Activated gamma-delta T cell (primary cell): ENCODE data around the gene CHRM2.

ENCODE experiments used
- DNase-seq: peaks from one replicate; lab custom pipeline; 2025; lab: John Stamatoyannopoulos, UW

CHRM2 gene

DNA sequence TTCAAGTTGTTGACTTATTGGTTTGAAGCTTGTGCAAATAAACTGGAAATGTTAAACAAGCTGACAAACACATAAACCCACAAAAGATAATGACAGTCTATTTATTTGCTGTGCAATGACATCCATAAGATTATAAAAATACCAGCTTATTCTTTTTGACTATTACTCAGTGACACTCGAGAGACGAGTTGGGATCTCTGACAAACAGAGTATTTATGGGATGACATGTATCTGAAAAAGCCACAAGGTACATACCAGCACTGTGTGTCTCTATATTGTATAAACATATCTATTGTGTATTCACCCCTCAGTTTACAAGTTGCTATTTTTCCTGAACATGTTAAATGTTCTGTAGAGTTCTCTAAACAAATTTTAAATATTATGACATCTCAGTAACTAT is 88.9 kb downstream of the CHRM2 start:
- no peak for DNase-seq

DNA sequence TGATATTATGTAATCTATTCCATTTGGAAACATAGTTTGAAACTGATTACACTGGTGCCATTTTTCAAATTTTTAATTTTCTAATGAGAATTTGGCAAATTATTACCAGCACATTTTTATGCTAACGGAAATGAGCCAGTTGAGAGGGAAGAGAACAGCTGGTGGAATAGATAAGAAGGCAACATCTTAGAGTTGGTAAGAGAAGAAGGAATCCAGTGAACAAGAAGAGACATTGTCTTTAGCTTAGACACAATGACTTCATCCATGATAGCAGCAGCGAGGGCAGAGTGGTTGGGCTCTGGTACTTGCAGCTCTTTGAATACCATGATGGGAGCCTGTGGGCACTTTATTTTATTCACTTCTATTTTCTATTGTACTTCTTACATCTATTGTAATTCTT is 89.6 kb downstream of the CHRM2 start:
- no peak for DNase-seq

DNA sequence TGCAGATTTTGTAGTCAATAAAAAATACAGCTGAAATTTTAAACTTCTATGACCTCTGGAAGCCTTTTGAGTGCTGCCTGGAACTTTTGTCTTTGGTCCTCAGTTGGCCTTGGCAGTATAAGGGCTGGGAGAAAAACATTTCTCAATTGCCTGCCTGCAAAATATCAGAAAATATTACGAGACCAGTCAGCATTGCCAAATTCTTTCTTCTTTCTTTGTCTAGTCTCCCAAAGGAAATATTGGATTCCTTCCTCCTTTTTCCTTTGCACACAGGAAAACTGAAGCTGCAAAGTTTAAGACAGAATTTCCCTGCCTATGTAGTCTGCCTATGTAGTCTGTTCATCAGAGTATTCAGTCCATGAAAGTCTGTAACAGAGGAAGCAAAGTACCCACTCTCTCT is 95.9 kb downstream of the CHRM2 start:
- no peak for DNase-seq

DNA sequence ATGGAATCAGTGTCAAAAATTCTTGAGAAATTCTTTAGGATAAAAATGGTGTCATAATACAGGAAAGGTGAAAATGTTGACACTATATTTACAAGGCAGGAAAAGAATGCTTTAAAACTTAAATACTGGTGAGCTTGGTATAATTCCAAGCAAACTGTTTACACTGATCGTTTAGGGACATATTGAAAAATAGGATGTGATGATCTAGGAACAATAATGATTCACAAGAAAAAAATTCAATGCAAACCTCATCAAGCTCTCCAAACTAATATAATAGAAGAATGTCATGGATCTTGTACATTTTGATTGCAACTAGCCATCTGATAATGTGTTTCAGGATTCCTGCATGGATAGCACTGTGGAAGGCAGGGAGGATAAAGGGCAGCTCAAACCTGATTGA is 98.4 kb downstream of the CHRM2 start:
- no peak for DNase-seq

DNA sequence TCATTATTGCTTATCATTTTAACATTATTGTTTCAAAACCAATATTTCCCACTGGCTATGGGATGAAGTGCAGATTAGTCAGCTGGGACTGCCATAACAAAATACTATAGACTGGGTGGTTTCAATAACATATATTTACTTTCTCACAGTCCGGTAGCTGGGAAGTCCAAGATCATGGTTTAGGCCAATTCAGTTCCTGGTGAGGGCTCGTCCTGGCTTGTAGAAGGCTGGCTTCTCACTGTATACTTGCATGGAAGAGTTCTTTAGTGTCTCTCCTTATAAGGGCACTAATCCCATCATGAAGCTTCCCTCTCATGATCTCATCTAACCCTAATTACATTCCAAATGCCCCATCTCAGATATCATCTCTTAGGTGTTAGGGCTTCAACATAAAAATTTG is 101.3 kb downstream of the CHRM2 start:
- DNase-seq: no peak

DNA sequence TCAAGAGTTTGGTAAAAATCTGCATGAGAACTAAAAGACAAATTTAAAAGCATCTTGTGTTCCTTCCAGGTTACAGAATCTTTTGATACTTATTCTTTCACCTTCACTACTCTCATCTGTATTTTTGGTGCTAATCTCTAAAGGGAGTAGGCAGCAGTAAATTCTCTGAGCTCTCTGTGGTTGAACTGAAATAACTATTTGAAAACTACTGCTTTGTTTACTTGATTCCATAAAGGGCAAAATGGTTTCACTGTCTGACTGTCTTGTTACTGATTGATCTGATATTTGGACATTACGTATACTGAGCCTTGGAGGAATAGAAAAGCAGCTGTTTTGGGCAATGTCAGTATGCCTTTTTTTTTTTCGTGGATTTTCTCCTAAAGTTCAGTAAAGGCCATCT is 103.3 kb downstream of the CHRM2 start:
- DNase-seq: no peak

DNA sequence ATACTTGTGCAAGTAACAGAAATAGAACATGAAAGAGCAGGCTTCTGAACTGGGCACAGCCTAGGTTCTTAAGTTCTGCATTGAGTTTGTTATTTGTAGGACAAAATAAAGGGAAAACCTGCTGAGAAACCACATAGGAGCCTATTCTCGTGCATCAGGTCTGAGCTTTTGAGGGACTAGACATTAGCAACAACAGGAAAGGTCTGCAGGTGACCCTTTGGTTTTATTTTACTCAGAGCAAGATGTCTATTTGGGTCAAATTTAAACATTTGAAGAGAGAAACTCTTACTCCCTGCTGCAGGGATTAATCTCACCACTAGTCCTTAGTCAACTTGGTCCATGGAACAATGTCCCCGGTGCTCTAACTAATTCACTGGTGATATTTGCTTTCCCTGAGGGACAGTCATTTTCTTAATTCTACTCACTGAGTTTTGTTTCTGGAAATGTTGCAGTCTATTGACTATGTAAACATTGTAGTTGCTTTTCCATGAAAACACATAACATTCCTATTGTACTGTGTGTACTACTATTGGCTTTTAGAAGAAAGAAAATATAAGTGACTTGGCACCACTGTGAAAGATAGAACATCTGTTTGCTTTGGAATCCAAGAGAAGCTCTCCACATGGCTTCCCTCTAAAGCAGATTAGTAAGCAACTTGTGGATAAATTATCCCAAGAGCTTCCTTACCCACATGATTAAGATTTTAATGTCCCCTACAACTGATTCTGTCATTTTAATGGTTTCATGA is 108.2 kb downstream of the CHRM2 start:
- no peak for DNase-seq

DNA sequence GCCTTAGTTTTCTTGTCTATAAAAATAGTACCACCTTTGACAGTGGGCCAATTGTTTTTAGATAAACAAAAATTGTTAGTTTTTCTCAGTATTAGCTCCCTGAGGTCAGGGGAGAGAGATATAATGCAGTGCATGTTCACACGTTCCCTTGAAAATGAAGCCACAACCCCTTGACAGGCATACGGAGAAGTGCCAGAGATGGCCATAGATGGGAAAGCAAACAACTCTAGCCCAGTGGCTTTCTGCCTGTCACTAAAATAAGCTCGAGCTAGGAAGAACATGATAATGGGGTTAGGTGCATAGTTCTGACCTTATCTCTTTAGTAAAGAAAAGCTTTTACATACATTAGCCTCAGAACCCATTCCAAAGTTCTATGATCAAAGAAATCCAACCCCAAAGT is 124.9 kb downstream of the CHRM2 start:
- no peak for DNase-seq

DNA sequence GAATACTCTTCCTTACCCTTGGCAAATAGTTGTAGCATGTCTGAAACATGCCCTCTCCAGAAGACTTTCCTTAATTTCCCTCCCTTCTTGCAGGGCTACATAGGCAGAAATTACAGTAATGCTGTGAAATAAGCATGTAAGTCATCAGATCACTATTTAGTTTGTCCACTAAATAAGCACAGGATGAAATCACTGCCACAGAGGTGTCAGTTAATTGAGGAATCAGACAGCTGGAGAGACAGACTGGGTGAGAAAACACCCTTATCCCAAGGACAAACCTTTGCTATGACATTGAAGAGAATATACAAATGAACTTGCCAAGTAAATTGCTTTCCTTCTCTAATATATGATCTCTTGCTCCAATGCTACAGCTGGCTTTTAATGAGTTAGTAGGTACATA is 129.3 kb downstream of the CHRM2 start:
- no peak for DNase-seq

DNA sequence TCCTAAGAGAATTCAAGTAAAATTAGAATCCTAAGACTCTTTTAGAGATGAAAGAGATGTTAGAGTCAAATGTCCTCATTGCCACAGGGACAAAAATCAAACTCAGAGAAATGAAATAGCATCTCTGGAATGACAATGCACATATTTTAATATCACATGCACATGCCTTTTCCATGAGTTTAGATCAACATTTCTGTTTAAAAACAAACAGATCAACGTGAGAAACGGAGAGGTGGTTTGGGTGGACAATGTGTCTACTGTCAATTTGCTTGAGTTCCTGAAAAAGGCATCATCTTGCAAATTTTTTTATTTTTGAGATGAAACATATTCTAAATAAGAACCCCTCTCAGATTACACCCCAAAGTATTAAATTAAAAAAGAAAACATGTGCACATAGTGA is 130.0 kb downstream of the CHRM2 start:
- no peak for DNase-seq

DNA sequence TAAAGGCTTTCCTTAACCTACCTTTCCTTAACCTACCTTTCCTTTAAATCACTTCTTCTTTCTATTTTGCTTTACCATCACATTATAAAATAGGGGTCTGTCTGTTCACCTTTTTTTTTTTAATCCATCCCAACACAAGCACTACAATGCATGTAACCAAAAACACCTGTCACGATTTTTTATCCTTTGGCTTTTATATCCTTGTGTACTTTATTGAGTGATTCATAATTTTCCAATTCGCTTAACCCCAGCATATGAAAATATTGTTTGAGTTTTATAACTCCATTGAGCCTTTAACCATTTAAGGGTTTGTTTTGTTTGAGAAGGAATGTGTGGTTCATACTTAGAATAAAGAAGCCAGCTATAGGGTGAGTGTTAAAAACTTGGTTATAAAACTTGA is 132.2 kb downstream of the CHRM2 start:
- no peak for DNase-seq

DNA sequence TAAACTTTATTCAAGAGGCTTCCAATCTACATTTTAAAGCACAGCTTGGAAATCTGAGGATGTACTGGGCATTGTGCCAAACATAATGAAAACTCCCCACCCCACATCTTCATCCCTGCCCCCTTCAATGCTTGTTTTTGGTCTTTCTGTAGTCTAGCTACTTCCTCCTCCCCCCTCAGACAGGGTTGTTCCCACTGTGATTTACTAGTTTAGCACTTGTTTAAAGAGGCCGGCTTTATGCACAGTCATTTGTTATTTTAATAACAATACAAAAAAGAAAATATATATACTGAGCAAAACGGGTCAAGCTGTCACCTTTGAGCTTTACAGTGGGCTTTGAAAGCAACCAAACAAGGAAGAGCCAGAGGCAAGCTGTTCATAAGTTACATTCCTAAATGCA is 132.6 kb downstream of the CHRM2 start:
- DNase-seq: no peak

DNA sequence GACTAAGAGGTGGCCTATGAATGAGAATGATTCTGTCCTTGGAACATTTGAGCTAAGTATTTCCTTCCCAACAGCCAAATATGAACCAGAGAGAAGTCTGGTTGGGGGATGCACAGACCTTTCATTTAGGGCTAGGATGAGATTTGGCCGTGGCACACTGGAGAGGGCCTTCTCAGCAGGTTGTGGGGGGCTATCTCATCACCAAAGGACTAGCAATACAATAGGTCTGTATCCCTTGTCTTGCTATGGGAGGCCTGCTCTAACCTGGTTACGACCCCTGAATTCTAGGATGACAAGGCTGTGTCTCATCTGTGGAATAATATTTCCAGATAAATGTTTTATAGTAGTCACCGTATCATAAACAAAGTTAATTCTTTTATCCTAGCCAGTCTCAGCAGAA is 133.0 kb downstream of the CHRM2 start:
- DNase-seq: no peak

DNA sequence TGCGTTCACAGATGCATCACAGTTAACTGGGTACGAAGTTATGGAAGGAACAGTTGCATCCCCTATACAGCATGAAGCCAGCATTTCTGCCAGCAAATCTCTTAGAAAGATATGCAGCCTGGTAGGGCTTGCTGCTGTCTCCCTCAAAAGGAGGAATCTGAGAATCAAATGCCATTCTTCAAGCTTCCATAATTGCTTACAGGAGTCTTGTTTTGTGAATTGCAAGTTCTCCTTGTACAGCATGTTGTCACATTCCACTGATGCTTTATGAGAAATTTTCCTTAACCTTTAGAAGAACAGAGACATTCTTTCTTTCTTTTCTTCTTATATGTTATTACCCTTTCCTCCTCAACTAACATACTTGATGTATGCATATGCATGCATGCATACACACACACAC is 134.6 kb downstream of the CHRM2 start:
- no peak for DNase-seq

DNA sequence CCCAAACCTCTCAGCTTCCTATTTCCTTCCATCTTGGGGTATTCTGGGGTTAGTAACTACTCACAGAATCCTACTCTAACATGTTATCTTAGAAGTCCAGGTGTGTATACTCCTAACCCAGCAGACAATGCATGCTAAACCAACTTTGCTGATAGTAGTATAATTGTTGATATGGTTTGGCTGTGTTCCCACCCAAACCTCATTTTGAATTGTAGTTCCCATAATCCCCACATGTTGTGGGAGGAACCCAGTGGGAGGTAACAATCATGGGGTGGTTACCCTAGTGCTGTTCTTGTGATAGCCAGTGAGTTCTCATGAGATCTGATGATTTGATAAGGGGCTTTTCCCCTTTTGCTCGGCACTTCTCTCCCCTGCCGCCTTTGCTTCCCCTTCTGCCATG is 135.1 kb downstream of the CHRM2 start:
- DNase-seq: no peak

DNA sequence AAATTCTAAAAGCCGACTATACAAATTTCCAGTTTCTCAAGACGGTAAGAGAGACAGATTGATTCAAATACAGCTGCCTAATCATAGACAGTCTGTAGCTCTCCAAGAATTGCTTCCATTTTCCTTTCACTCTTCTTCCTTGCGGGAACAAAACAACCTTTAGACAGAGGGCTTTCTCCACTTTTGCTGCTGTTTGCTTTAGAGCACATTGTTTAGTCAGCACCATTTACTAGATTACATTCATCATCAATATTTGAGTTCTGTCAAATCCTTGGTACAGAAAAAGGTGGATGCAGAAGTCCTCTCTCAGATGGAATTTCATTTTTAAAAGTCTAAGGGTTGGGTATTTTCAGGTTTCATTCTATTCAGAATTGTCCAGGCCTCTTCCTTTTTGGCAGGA is 137.4 kb downstream of the CHRM2 start:
- DNase-seq: no peak

DNA sequence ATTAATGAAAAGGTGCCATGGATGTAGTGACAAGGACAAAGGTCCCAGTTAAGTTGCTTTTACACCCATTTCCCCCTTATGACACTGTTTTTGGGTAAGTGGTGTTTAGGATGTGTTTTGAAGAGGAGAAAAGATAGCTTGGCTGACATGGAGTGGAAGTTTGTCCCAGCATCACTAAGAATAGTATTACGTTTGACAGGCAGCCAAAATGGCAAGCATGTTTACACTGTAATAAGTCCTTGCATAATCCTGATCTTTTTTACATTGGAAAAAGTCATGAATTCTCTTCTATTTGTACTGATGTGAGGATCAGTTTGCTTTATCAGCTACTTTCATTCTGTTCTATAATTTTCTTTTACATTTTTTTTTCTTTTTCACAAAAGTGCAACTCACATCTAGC is 137.8 kb downstream of the CHRM2 start:
- DNase-seq: no peak

DNA sequence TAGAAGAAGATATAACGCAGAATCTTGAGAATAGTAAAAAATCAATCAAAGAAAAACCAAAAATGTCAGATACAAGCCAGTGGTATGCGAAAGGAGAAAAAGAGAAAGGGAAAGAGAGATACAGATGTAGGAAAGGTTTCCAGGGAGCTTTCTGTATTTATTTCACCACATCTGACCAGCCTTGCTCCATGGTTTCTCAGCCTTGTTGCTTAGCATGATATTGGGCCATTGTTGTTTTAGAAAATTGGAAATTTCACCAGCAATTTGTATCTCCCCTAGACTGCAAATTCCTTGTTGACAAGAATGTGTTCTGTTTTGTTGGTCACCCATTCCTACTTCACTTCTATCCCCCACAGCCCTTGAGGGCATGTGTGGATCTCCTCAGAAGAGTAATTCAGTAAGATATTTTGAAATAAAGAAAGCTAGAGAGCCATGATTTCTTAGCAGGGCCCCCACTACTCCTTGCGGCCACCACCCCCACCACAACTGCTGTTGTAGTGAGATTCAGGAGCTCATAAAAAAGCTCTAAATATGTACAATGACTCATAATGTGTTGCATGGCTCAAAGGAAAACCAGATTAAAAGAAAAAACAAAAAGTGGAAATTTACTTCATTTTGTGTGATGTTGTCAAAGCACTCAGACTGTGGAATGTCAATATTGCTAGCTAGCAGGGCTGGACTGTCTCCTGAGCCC is 138.7 kb downstream of the CHRM2 start:
- no peak for DNase-seq

DNA sequence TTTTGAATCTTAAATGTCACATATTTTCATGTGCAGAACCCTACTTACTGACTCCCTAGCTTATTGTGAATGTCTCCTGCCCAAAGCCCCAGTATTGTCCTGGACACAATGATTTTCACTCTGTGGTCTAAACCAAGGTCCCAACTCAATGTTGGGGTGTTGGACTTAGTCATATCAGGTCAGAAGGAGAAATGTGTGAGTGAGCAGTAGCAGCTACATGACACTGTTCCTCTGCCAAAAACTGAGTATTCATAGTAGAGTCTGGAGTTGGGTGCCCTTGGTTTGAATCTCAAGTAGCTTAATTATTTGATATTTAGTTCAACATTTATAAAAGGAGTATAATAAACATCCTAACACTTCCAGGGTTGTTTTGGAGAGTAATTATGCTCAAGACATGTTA is 141.0 kb downstream of the CHRM2 start:
- DNase-seq: no peak

DNA sequence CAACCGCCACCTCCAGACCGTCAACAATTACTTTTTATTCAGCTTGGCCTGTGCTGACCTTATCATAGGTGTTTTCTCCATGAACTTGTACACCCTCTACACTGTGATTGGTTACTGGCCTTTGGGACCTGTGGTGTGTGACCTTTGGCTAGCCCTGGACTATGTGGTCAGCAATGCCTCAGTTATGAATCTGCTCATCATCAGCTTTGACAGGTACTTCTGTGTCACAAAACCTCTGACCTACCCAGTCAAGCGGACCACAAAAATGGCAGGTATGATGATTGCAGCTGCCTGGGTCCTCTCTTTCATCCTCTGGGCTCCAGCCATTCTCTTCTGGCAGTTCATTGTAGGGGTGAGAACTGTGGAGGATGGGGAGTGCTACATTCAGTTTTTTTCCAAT is 146.6 kb downstream of the CHRM2 start:
- DNase-seq: no peak

DNA sequence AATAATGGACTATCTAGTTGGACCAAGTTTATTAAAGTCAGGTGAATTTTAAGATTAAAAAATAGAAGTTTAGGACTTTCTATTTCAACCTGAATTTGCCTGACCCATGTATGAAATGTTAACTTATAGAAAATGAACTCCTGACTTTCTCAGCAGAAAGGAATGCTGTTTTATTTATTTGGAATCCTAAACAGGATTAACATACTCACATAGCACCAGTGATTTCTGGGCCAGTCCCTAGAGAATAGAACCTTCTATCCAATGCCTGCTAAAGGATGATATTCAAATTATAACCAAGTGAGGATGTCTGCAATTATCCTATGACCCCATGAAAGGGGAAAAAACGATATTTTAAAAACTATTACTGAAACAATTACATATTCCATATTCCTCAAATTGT is 148.8 kb downstream of the CHRM2 start:
- no peak for DNase-seq

DNA sequence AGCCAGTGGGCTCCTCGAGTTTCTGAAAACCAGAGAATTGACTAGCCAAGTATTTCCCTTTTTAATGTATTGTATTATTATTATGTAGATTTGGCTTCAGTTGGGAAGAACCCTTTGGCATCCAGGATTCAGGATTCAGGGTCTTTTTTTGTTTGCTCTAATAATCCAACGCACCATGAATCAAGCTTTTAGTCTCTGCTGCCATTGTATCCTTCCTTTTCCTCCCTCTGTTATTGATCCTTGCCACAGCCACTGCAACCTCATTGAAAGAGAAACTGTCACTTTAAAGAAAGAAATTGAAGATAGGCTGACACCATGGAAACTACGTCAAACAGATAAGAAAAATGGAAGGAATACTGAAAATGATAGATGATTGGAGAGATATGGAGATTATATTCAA is 150.0 kb downstream of the CHRM2 start:
- no peak for DNase-seq

DNA sequence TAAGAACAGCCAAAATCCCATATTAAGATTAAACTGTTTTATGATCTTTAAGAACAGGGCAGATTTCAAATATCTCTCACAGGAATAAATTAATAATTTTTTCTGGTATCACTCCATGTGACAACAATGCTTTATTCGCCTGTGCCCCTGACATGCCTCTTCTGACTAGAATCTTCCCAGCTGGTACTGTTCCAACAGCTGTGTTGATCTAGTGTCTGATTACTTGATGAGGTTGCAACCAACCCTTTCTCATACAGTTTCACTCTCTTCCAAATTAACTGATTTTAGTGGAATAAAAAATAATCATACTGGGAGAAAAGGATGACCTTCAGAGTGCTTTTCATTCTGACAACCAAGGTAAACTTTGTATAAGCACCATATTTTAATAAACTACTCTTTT is 151.9 kb downstream of the CHRM2 start:
- no peak for DNase-seq
